Endothelial cell (in vitro differentiated cells): ENCODE data around the gene RAB4A. TPM values are rescaled to one million over a fixed set of nuclear protein-coding genes. Genes with fewer than 3 reads are reported as not detected.

ENCODE experiments used
- DNase-seq: peaks from one replicate; pipeline ENCODE4 v3.0.0; 2021; ENCODE audit warnings: low spot score
- H3K27ac Mint-ChIP-seq: one replicate; pipeline ENCODE4 v1.8.0; 2021; ENCODE audit warnings: mixed read lengths, inconsistent platforms; ENCODE audit not compliant: unreplicated experiment
- H3K27me3 Mint-ChIP-seq: one replicate; pipeline ENCODE4 v1.8.0; 2021; ENCODE audit warnings: mild to moderate bottlenecking, moderate library complexity, mixed read lengths, inconsistent platforms; ENCODE audit not compliant: unreplicated experiment
- H3K36me3 Mint-ChIP-seq: one replicate; pipeline ENCODE4 v1.8.0; 2021; ENCODE audit warnings: mild to moderate bottlenecking, low read depth, mixed read lengths, inconsistent platforms; ENCODE audit not compliant: unreplicated experiment
- H3K4me1 Mint-ChIP-seq: one replicate; pipeline ENCODE4 v1.8.0; 2021; ENCODE audit warnings: mild to moderate bottlenecking, mixed read lengths, inconsistent platforms; ENCODE audit not compliant: unreplicated experiment
- H3K4me3 Mint-ChIP-seq: one replicate; pipeline ENCODE4 v1.8.0; 2021; ENCODE audit warnings: mild to moderate bottlenecking, mixed read lengths, inconsistent platforms; ENCODE audit not compliant: unreplicated experiment
- H3K9me3 Mint-ChIP-seq: one replicate; pipeline ENCODE4 v1.8.0; 2021; ENCODE audit warnings: mixed read lengths, inconsistent platforms; ENCODE audit not compliant: unreplicated experiment
- total RNA-seq: library from RNA; stranded (reverse); fragmentation: NEBNext Ultra II Directional; extraction: Animal tissue kit (Norgen Biotek cat#: 25700); gene quantifications from one replicate; pipeline ENCODE4 v1.2.1, GENCODE V29; 2021; ENCODE audit not compliant: unreplicated experiment
- TF ChIP-seq, protein P1 (sequence below): fragments of 200-600 bp; sonication (generic); IDR thresholded peaks from one replicate; pipeline ENCODE4 v1.5.0; 2021; ENCODE audit warnings: antibody characterized with exemption; ENCODE audit not compliant: unreplicated experiment

Gene RAB4A
- total RNA-seq, 1 donor from 2014 or later: 80.4 TPM

DNA sequence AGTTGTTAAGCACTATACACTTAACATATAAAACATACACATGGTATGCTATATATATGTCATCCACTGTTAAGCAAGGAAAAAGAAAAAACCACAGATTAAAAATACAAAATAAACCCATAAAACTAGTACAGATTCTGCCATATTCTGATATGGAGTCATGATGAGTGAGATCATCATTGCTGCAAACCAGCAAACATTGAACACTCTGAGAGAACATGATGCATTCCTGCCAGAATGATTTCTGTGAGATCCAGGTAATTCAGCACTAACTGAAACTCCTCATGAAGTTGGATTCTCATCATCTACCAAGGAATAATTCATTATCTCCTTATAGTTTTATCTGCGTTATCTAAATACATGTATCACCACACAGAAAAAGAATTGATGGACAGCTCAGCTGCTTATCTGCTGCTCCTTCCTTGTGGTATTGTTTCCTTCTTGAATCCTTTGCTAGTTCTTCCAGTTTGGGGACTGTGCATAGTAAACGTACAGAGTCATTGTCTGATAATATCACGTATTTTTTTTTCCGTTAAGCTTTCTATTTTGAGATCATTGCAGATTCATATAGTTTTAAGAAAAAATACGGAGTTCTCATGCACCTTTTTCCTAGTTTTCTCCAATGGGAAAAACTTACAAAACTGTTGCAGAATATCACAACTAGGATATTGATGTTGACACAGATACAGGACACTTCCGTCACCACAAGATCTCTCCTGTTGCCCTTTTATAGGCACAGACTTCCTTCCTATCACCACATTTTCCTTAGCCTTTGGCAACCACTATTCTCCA lies 9.3 kb downstream of the RAB4A start:
- Mint-ChIP-seq H3K27ac (no peak overlapping the region), H3K27me3 (no peaks in the 10 kb centered on the region)

GRCh38 chr1:229280921-229281320 lies 10.0 kb downstream of the RAB4A start:
- no peak for DNase-seq
- no peak overlapping the region for H3K27ac Mint-ChIP-seq
- no peak overlapping the region for H3K4me3 Mint-ChIP-seq
- TF ChIP-seq, protein P1, sequence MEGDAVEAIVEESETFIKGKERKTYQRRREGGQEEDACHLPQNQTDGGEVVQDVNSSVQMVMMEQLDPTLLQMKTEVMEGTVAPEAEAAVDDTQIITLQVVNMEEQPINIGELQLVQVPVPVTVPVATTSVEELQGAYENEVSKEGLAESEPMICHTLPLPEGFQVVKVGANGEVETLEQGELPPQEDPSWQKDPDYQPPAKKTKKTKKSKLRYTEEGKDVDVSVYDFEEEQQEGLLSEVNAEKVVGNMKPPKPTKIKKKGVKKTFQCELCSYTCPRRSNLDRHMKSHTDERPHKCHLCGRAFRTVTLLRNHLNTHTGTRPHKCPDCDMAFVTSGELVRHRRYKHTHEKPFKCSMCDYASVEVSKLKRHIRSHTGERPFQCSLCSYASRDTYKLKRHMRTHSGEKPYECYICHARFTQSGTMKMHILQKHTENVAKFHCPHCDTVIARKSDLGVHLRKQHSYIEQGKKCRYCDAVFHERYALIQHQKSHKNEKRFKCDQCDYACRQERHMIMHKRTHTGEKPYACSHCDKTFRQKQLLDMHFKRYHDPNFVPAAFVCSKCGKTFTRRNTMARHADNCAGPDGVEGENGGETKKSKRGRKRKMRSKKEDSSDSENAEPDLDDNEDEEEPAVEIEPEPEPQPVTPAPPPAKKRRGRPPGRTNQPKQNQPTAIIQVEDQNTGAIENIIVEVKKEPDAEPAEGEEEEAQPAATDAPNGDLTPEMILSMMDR: no peak
- no peaks in the 10 kb centered on the region for H3K9me3 Mint-ChIP-seq
- H3K4me1 Mint-ChIP-seq: peaks cover 24% of the 10 kb centered on the region
- H3K36me3 Mint-ChIP-seq: peaks cover 6% of the 10 kb centered on the region
- no peaks in the 10 kb centered on the region for H3K27me3 Mint-ChIP-seq

More for the DNA sequence above, 9.3 kb downstream of the RAB4A start:
- Mint-ChIP-seq H3K36me3 (peaks cover 6% of the 10 kb centered on the region), H3K4me1 (peaks cover 26% of the 10 kb centered on the region), H3K9me3 (no peaks in the 10 kb centered on the region), H3K4me3 (no peak overlapping the region)
- TF ChIP-seq, protein P1: no peak
- no peak for DNase-seq

DNA sequence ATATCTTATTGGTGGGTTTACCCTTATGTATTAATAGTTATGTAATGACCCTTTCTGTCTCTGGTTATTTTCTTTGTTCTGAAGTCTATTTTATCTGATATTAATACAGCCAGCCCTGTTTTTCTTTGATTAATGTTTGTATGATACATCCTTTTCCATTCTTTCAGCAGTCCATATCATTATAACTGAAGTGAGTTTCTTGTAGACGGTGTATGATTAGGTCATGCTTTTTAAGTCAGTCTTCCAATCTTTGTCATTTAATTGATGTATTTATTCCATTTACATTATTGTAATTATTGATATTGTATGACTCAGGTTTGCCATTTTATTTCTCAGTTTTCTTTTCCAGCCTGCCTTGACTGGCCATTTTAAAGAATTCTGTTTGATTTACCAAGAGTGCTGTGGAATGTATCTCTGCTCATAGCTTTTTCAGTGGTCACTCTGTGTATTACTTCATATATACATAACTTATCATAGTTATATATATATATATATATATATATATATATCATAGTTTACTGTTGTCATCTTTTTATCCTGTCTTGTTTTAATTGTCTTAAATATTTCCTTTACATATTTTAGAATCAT lies 10.5 kb downstream of the RAB4A start:
- Mint-ChIP-seq H3K36me3 (peaks cover 6% of the 10 kb centered on the region), H3K27ac (peak overlapping the region; percentile 27), H3K9me3 (no peaks in the 10 kb centered on the region), H3K4me1 (peaks cover 24% of the 10 kb centered on the region), H3K4me3 (no peak overlapping the region), H3K27me3 (no peaks in the 10 kb centered on the region)
- TF ChIP-seq, protein P1: no peak
- DNase-seq: no peak

DNA sequence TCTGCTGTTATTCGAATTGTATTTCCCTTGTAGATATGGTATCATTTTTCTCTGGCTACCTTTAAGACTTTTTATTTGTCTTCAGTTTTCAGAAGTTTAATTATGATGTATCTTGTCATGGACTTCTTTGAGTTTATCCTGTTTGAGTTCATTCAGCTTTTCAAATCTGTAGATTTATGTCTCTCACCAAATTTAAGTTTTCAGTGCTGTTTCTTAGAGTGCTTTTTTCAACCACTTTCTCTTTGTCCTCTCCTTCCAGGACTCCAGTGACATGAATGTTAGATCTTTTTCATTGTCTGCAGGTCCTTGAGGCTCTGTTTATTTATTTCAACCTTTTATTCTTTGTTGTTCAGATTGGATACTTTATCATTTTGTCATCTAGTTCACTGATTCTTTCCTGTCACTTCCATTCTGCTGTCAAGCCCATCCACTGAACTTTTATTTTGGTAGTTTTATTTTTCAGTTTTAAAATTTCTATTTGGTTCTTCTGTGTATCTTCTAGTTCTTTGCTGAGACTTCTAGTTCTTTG lies 11.4 kb downstream of the RAB4A start:
- H3K9me3 Mint-ChIP-seq: no peaks in the 10 kb centered on the region
- no peak for DNase-seq
- H3K4me3 Mint-ChIP-seq: no peak overlapping the region
- H3K27me3 Mint-ChIP-seq: no peaks in the 10 kb centered on the region
- TF ChIP-seq, protein P1: no peak
- peak overlapping the region; percentile 44 for H3K27ac Mint-ChIP-seq
- H3K4me1 Mint-ChIP-seq: peaks cover 24% of the 10 kb centered on the region
- peaks cover 6% of the 10 kb centered on the region for H3K36me3 Mint-ChIP-seq

- Mint-ChIP-seq H3K4me1 (peaks cover 24% of the 10 kb centered on the region), H3K36me3 (peaks cover 6% of the 10 kb centered on the region)
Measured at GRCh38 chr1:229283183-229283611, 12.3 kb downstream of the RAB4A start.

More at GRCh38 chr1:229283183-229283611, 12.3 kb downstream of the RAB4A start:
- no peak overlapping the region for H3K4me3 Mint-ChIP-seq
- no peaks in the 10 kb centered on the region for H3K27me3 Mint-ChIP-seq
- TF ChIP-seq, protein P1: no peak
- H3K9me3 Mint-ChIP-seq: no peaks in the 10 kb centered on the region
- H3K27ac Mint-ChIP-seq: no peak overlapping the region
- DNase-seq: no peak
